ENCODE measurements around the gene DLG2.

The DLG2 gene

GRCh38 chr11:83572581-83573496 lies 2054.3 kb downstream of the DLG2 start:
- DNase-seq: no peak

- no peak for DNase-seq
Measured at GRCh38 chr11:83571302-83571701, 2055.8 kb downstream of the DLG2 start.

- DNase-seq: no peak
Measured at GRCh38 chr11:83569134-83569805, 2057.9 kb downstream of the DLG2 start.

GRCh38 chr11:83568516-83568915 lies 2058.6 kb downstream of the DLG2 start:
- no peak for DNase-seq

GRCh38 chr11:83566950-83567349 lies 2060.2 kb downstream of the DLG2 start:
- no peak for DNase-seq

GRCh38 chr11:83564870-83565269 lies 2062.3 kb downstream of the DLG2 start:
- no peak for DNase-seq

GRCh38 chr11:83558281-83558680 lies 2068.9 kb downstream of the DLG2 start:
- no peak for DNase-seq

GRCh38 chr11:83557653-83558052 lies 2069.5 kb downstream of the DLG2 start:
- DNase-seq: no peak

- DNase-seq: no peak
Measured at GRCh38 chr11:83554876-83555275, 2072.3 kb downstream of the DLG2 start.

GRCh38 chr11:83549984-83550667 lies 2077.0 kb downstream of the DLG2 start:
- DNase-seq: no peak

- no peak for DNase-seq
Measured at GRCh38 chr11:83546368-83546767, 2080.8 kb downstream of the DLG2 start.

GRCh38 chr11:83545494-83546260 lies 2081.5 kb downstream of the DLG2 start:
- DNase-seq: no peak

GRCh38 chr11:83544846-83545245 lies 2082.3 kb downstream of the DLG2 start:
- no peak for DNase-seq

- DNase-seq: peak; percentile 5
Measured at GRCh38 chr11:83543706-83544439, 2083.3 kb downstream of the DLG2 start.

- no peak for DNase-seq
Measured at GRCh38 chr11:83542861-83543260, 2084.3 kb downstream of the DLG2 start.

- DNase-seq: no peak
Measured at GRCh38 chr11:83540728-83541127, 2086.4 kb downstream of the DLG2 start.

GRCh38 chr11:83540112-83540675 lies 2086.9 kb downstream of the DLG2 start:
- DNase-seq: no peak

- no peak for DNase-seq
Measured at GRCh38 chr11:83538286-83538685, 2088.9 kb downstream of the DLG2 start.

- no peak for DNase-seq
Measured at GRCh38 chr11:83537131-83537610, 2090.0 kb downstream of the DLG2 start.

GRCh38 chr11:83533166-83533565 lies 2094.0 kb downstream of the DLG2 start:
- no peak for DNase-seq

GRCh38 chr11:83528877-83529276 lies 2098.3 kb downstream of the DLG2 start:
- DNase-seq: no peak

GRCh38 chr11:83528225-83528624 lies 2098.9 kb downstream of the DLG2 start:
- no peak for DNase-seq
